B cell (primary cell): Measurements from ENCODE around the gene BANF2. TPM values are rescaled to one million over a fixed set of nuclear protein-coding genes. Genes with fewer than 3 reads are reported as not detected.

Experiments
- ATAC-seq: fragments of 200-7000 bp; cut with Tn5 transposase; one replicate; pipeline ENCODE4 v1.10.0; 2021; ENCODE audit warnings: low read depth, mild to moderate bottlenecking, moderate number of reproducible peaks, moderate library complexity
- CTCF ChIA-PET: fragments of 350-600 bp; sonication (Branson Sonifier 250); formaldehyde crosslinking; loops from one replicate; lab custom pipeline; 2021; ENCODE audit warnings: antibody characterized with exemption, inconsistent platforms; lab: Charles Lee
- POLR2A ChIA-PET: fragments of 350-600 bp; sonication (Branson Sonifier 250); formaldehyde crosslinking; loops from one replicate; lab custom pipeline; 2021; ENCODE audit warnings: antibody characterized with exemption; lab: Charles Lee
- DNase-seq: peaks from one replicate; pipeline ENCODE4 v3.0.0; 2013
- H2AFZ ChIP-seq: 2 replicates; pipeline ENCODE4 v1.6.1; 2012; ENCODE audit warnings: mild to moderate bottlenecking, low read depth, low read length; ENCODE audit not compliant: insufficient read depth, poor library complexity, severe bottlenecking
- H3K27ac ChIP-seq, 2 donors: 1 replicate in 1 of 2; 2 replicates in 1 of 2; pipeline ENCODE4 v1.5.1; 2012 to 2013; ENCODE audit warnings: low read length in 2 of 2, mild to moderate bottlenecking in 2 of 2, moderate library complexity in 1 of 2
- H3K27me3 ChIP-seq, 4 experiments: fragments of 200-600 bp in 1 of 4; sonication (generic) in 1 of 4; replicated peaks in 1 of 4; 1 replicate in 2 of 4; 2 replicates in 2 of 4; pipeline versions ENCODE4 v1.6.1 to v1.7.0; 2013 to 2016; ENCODE audit warnings: low read length in 3 of 4, mild to moderate bottlenecking in 2 of 4, mixed read lengths in 1 of 4, moderate library complexity in 1 of 4; ENCODE audit not compliant: insufficient read depth in 4 of 4, control insufficient read depth in 3 of 4; ENCODE audit errors: control extremely low read depth in 1 of 4
- H3K36me3 ChIP-seq, 2 experiments: replicated peaks in 1 of 2; 1 replicate in 1 of 2; 2 replicates in 1 of 2; pipeline versions ENCODE4 v1.6.1 to v1.7.1; 2013; ENCODE audit warnings: low read length in 1 of 2; ENCODE audit not compliant: insufficient read depth in 2 of 2, control insufficient read depth in 1 of 2; ENCODE audit errors: control extremely low read depth in 1 of 2, extremely low read depth in 1 of 2
- H3K4me1 ChIP-seq, 2 donors: fragments of 200-600 bp in 1 of 2; sonication (generic) in 1 of 2; 1 replicate in 1 of 2; 2 replicates in 1 of 2; pipeline versions ENCODE4 v1.5.1 to v1.6.1; 2013 to 2017; ENCODE audit warnings: low read length in 2 of 2; ENCODE audit not compliant: control insufficient read depth in 2 of 2, insufficient read depth in 2 of 2
- H3K4me2 ChIP-seq: replicated peaks from 2 replicates; pipeline ENCODE3; 2012; ENCODE audit warnings: mild to moderate bottlenecking, low read depth, low read length; ENCODE audit not compliant: poor library complexity, severe bottlenecking
- H3K4me3 ChIP-seq, 5 experiments: fragments of 200-600 bp in 1 of 5; sonication (generic) in 1 of 5; 1 replicate in 3 of 5; 2 replicates in 2 of 5; pipeline versions ENCODE4 v1.5.1 to v1.7.0; 2011 to 2016; ENCODE audit warnings: low read length in 4 of 5, mild to moderate bottlenecking in 4 of 5, low read depth in 2 of 5, control low read depth in 1 of 5, moderate library complexity in 1 of 5; ENCODE audit not compliant: insufficient read depth in 1 of 5; ENCODE audit errors: control extremely low read depth in 1 of 5, extremely low read depth in 1 of 5
- H3K79me2 ChIP-seq: fragments of 200-600 bp; sonication (generic); one replicate; pipeline ENCODE4 v1.6.0; 2016; ENCODE audit warnings: low read length; ENCODE audit not compliant: control insufficient read depth, insufficient read depth
- H3K9ac ChIP-seq: fragments of 200-600 bp; sonication (generic); 2 replicates; pipeline ENCODE4 v1.6.1; 2017; ENCODE audit warnings: mild to moderate bottlenecking, low read length, moderate library complexity
- H3K9me3 ChIP-seq, 3 donors: one replicate each; pipeline versions ENCODE4 v1.6.1 to v1.7.1; 2013; ENCODE audit warnings: low read length in 2 of 3; ENCODE audit not compliant: control insufficient read depth in 2 of 3, insufficient read depth in 1 of 3; ENCODE audit errors: control extremely low read depth in 1 of 3
- H4K20me1 ChIP-seq: 2 replicates; pipeline ENCODE4 v1.6.0; 2012; ENCODE audit warnings: mild to moderate bottlenecking, low read length; ENCODE audit not compliant: insufficient read depth, control insufficient read depth, poor library complexity, severe bottlenecking
- H3K27ac Mint-ChIP-seq: one replicate; pipeline ENCODE4 v1.8.0; 2021; ENCODE audit warnings: mixed read lengths
- H3K27me3 Mint-ChIP-seq: one replicate; pipeline ENCODE4 v1.8.0; 2021; ENCODE audit warnings: mixed read lengths
- H3K4me1 Mint-ChIP-seq: one replicate; pipeline ENCODE4 v1.8.0; 2021; ENCODE audit warnings: mixed read lengths
- H3K4me3 Mint-ChIP-seq: one replicate; pipeline ENCODE4 v1.8.0; 2021; ENCODE audit warnings: mixed read lengths
- H3K9me3 Mint-ChIP-seq: one replicate; pipeline ENCODE4 v1.8.0; 2022; ENCODE audit warnings: mixed read lengths; ENCODE audit not compliant: insufficient read depth
- EZH2 ChIP-seq: IDR thresholded peaks from 2 replicates; pipeline ENCODE4 v1.6.1; 2012; ENCODE audit warnings: borderline replicate concordance, low read depth, mild to moderate bottlenecking, moderate library complexity, low read length; ENCODE audit not compliant: insufficient read depth, poor library complexity, severe bottlenecking
- whole genome bisulfite sequencing: methylation state at CpG from one replicate; pipeline ENCODE4 v1.1.5; 2013; ENCODE audit warnings: missing lambda C conversion rate; ENCODE audit not compliant: insufficient coverage; 5-methylcytosine and 5-hydroxymethylcytosine counted together
- intact Hi-C: fragments of 100-400 bp; cut with micrococcal nuclease; formaldehyde crosslinking; loops from one replicate; pipeline ENCODE4 v1.10.0; 2022
- polyA plus RNA-seq: library from polyadenylated mRNA; depleted of rRNA; stranded (reverse); fragments of >200 nt; gene quantifications from 2 replicates; pipeline ENCODE4 v1.2.3, GENCODE V29; 2012
- total RNA-seq, 2 donors: library from RNA; stranded (reverse); fragments of 120-200 nt in 1 of 2; gene quantifications; 1 replicate in 1 of 2; 2 replicates in 1 of 2; pipeline versions ENCODE4 v1.2.3 to v1.2.4, GENCODE V29; 2013 to 2022
- TF ChIP-seq, protein P1 (sequence below): fragments of 200-600 bp; IDR thresholded peaks from one replicate; pipeline ENCODE4 v1.8.0; 2022; ENCODE audit warnings: antibody characterized with exemption, mild to moderate bottlenecking

BANF2 gene
- total and polyA plus RNA-seq, 2 donors (not counting 1 experiment from before 2014, with no cell fraction given) = not detected

DNA sequence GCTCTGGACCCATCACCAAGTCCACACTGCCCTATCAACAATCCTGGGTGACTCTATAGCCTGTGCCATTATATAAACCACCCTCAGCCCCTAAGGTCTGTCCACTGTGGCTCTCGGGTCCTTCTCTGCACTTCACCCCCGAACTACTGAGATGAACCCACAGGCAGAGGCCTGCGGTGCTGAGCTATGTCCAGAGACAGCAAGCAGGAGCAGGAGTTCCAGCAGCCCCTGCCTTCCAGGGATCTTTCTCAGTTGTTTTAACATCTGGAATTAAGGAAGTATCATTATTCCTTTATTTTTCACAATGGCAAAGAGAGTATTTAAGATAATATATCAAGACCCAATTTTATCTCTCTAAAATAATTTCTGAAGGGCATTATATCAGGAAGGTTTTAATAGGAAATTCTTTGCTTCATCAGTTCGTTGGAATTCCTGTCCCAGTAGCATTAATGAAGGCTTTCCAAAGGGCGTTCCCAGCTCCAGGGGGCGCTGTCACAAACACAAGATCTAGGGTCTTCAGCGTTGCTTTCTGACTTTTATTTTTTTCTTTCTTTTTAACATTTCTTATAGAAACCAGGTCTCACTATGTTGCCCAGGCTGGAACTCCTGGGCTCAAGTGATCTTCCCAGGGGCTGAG lies 45.0 kb upstream of the BANF2 start:
- POLR2A ChIA-PET = no interaction called here
- no peaks in the 10 kb centered on the region for H3K4me1 ChIP-seq
- ATAC-seq (no peak), DNase-seq (no peak)
- H3K9me3 ChIP-seq = peaks cover 0 to 11% (median 0%) of the 10 kb centered on the region in 3 donors
- no peak overlapping the region for H3K9ac ChIP-seq
- Mint-ChIP-seq H3K27ac (no peak overlapping the region), H3K4me1 (peaks cover 4% of the 10 kb centered on the region), H3K4me3 (no peak overlapping the region), H3K27me3 (no peaks in the 10 kb centered on the region), H3K9me3 (no peaks in the 10 kb centered on the region)
- TF ChIP-seq, protein P1, sequence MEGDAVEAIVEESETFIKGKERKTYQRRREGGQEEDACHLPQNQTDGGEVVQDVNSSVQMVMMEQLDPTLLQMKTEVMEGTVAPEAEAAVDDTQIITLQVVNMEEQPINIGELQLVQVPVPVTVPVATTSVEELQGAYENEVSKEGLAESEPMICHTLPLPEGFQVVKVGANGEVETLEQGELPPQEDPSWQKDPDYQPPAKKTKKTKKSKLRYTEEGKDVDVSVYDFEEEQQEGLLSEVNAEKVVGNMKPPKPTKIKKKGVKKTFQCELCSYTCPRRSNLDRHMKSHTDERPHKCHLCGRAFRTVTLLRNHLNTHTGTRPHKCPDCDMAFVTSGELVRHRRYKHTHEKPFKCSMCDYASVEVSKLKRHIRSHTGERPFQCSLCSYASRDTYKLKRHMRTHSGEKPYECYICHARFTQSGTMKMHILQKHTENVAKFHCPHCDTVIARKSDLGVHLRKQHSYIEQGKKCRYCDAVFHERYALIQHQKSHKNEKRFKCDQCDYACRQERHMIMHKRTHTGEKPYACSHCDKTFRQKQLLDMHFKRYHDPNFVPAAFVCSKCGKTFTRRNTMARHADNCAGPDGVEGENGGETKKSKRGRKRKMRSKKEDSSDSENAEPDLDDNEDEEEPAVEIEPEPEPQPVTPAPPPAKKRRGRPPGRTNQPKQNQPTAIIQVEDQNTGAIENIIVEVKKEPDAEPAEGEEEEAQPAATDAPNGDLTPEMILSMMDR = peak; percentile 45
- TF ChIP-seq EZH2 = no peak
- H3K27me3 ChIP-seq = no peaks in the 10 kb centered on the region
- intact Hi-C loops = loop anchor here (1.0 kb wide), 2 partner anchors 244 to 342 kb away; no protein-coding TSS in a partner anchor
- peaks cover 8% of the 10 kb centered on the region for H4K20me1 ChIP-seq
- H3K4me3 ChIP-seq = no peak overlapping the region
- no peaks in the 10 kb centered on the region for H3K79me2 ChIP-seq
- WGBS = no CpG with 5 or more reads among the region's 7 CpGs
- CTCF ChIA-PET = interaction anchor here (0.6 to 1.6 kb wide), 7 partner anchors 13 to 340 kb away, joined by 3 to 7 read pairs (median 3); no protein-coding TSS in a partner anchor
- no peak overlapping the region for H3K27ac ChIP-seq
- H2AFZ ChIP-seq = no peak overlapping the region
- peaks cover 0 to 10% of the 10 kb centered on the region in 2 experiments for H3K36me3 ChIP-seq
- no peak overlapping the region for H3K4me2 ChIP-seq

DNA sequence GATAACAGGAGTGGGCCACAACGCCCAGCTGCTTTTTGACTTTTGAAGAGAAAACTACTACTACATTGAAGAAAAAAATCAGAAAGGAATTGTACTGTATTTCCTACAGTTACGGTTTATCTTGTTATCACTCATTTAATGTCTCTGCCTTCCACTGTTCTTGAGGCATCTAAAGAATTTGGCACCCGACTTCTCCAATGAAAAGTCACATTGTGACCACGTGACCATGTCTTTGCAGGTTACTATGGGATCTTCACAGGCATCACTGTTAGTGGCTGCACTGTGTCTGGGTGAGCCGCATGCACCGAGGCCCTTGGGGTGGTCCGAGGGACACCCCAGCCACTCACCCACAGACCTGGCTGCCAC lies 44.5 kb upstream of the BANF2 start:
- intact Hi-C loops = loop anchor here (1.0 kb wide), 2 partner anchors 243 to 341 kb away; no protein-coding TSS in a partner anchor

More for the DNA sequence above, 44.5 kb upstream of the BANF2 start:
- no peak overlapping the region for H3K4me3 Mint-ChIP-seq
- no peaks in the 10 kb centered on the region for H3K9me3 Mint-ChIP-seq
- H4K20me1 ChIP-seq = peaks cover 8% of the 10 kb centered on the region
- H3K27ac ChIP-seq = no peak overlapping the region
- H3K4me2 ChIP-seq = no peak overlapping the region
- 96% methylated on average over 2 of the region's 7 CpGs for WGBS
- H3K4me3 ChIP-seq = no peak overlapping the region
- H3K27ac Mint-ChIP-seq = no peak overlapping the region
- no peaks in the 10 kb centered on the region for H3K27me3 Mint-ChIP-seq
- no peaks in the 10 kb centered on the region for H3K79me2 ChIP-seq
- H3K4me1 Mint-ChIP-seq = peaks cover 4% of the 10 kb centered on the region
- ATAC-seq = no peak
- no peaks in the 10 kb centered on the region for H3K27me3 ChIP-seq
- CTCF ChIA-PET = interaction anchor here (0.7 to 1.6 kb wide), 5 partner anchors 13 to 339 kb away, joined by 3 to 7 read pairs (median 3); no protein-coding TSS in a partner anchor
- H3K36me3 ChIP-seq = peaks cover 0 to 11% of the 10 kb centered on the region in 2 experiments
- DNase-seq = no peak
- no peaks in the 10 kb centered on the region for H3K4me1 ChIP-seq
- no peak for TF ChIP-seq EZH2
- TF ChIP-seq, protein P1 = peak; percentile 5
- no peak overlapping the region for H2AFZ ChIP-seq
- H3K9ac ChIP-seq = no peak overlapping the region
- POLR2A ChIA-PET = no interaction called here
- H3K9me3 ChIP-seq = peaks cover 0 to 11% (median 0%) of the 10 kb centered on the region in 3 donors
